ENCODE data around the gene NAA80. TPM values are rescaled to one million over a fixed set of nuclear protein-coding genes. Genes with fewer than 3 reads are reported as not detected.
"Not testable (repeated sequence)": the region's sequence is repeated elsewhere in the genome, so short reads cannot be mapped to it uniquely, and the experiment has no call there.

Gene NAA80
- total RNA-seq, 2 donors from 2014 or later = 9.8 to 11.2 TPM

DNA sequence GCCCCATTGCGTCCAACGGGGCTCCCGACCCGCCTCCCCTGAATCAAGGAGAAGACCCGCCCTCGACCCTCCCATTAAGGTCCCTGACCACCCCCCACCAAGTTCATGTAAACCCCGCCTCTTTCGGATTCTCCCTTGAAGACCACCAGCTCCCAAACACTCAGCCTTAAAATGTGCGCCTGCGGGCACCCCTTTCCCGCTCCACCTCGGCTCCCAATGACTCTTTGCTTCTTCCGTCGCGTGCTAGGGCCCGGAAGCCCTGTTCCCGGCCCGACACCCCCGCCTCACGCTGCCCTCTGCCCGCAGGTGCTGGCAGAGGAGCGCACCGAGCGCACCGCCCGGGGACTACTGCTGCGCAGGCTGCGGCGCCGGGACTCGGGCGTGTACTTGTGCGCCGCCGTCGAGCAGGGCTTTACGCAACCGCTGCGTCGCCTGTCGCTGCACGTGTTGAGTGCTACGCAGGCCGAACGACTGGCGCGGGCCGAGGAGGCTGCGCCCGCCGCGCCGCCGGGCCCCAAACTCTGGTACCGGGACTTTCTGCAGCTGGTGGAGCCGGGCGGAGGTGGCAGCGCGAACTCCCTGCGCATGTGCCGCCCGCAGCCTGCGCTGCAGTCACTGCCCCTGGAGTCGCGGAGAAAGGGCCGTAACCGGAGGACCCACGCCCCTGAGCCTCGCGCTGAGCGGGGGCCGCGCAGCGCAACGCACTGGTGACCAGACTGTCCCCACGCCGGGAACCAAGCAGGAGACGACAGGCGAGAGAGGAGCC lies 23.0 kb downstream of the NAA80 start:
- ATAC-seq = no peak
- DNase-seq = peak in 1 of 2 donors; percentile 13
- intact Hi-C loops (cut with DNase I, micrococcal nuclease) = loop anchor here in 1 of 2 donors (10.0 kb wide), 1 partner anchor 81 kb away; the partner anchor contains the start of gene GNAT1

GRCh38 chr3:50275141-50275995 lies 23.8 kb downstream of the NAA80 start:
- peak in 1 of 2 donors; percentile 13 for DNase-seq
- no peak for ATAC-seq
- intact Hi-C loops (cut with DNase I, micrococcal nuclease) = loop anchor here in 1 of 2 donors (10.0 kb wide), 1 partner anchor 81 kb away; the partner anchor contains the start of gene GNAT1

DNA sequence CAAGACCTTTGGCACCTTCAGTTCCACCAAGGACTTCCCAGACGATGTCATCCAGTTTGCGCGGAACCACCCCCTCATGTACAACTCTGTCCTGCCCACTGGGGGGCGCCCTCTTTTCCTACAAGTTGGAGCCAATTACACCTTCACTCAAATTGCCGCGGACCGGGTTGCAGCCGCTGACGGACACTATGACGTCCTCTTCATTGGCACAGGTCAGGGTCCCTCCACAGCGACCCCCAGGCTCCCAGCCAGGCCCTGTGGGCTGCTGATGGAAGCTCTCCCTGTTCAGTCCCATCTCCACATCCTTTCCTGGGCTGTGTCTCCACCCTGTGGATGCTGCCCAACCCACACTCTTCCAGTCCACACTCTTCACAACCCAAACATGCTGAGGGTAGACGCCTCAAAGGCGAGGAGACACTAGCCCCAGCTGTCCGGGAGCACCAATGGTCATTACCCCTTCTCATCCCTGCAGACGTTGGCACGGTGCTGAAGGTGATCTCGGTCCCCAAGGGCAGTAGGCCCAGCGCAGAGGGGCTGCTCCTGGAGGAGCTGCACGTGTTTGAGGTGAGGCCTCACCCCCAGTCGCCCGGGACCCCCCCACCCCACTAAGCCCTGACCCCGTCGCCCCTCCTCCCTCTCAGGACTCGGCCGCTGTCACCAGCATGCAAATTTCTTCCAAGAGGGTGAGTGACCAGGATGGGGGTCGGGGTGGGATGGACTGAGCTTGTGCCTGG lies 24.7 kb downstream of the NAA80 start:
- DNase-seq = peak; percentile 68 to 77
- intact Hi-C loops (cut with DNase I, micrococcal nuclease) = loop anchor here (5.0 to 10.0 kb wide), 2 partner anchors 80 to 82 kb away; partner anchors contain the start of gene GNAT1 (in 2 of the 2)
- peak; percentile 43 for ATAC-seq

DNA sequence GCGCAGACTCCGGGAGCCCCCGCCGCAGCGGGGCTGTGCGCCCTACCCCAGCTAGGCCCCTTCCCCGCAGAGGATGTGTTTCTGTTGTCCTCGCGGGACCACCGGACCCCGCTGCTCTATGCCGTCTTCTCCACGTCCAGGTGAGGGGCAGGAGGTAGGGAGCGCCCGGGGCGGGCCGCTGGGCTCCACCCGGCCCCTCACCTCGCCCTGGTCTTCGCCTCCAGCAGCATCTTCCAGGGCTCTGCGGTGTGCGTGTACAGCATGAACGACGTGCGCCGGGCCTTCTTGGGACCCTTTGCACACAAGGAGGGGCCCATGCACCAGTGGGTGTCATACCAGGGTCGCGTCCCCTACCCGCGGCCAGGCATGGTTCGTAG lies 25.5 kb downstream of the NAA80 start:
- intact Hi-C loops (cut with DNase I, micrococcal nuclease) = loop anchor here (2.0 to 10.0 kb wide), 3 partner anchors 47 to 81 kb away; partner anchors contain the start of gene GNAT1 (in 2 of the 2)
- ATAC-seq (no peak), DNase-seq (no peak)

- peak; percentile 43 for ATAC-seq
- intact Hi-C loops (cut with DNase I, micrococcal nuclease) = loop anchor here (2.0 to 10.0 kb wide), 3 partner anchors 46 to 81 kb away; partner anchors contain the start of gene GNAT1 (in 2 of the 2)
- peak; percentile 73 to 90 for DNase-seq
Measured at GRCh38 chr3:50272911-50273688, 26.1 kb downstream of the NAA80 start.

DNA sequence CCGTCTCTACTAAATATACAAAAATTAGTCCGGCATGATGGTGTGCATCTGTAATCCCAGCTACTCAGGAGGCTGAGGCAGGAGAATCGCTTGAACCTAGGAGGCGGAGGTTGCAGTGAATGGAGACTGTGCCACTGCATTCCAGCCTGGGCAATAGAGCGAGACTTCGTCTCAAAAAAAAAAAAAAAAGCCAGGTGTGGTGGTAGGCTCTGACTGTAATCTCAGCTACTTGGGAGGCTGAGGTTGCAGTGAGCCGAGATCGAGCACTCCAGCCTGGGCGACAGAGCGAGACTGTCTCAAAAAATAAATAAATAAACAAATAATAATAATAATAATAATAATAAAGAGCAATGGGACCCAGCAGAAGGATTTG lies 26.7 kb downstream of the NAA80 start:
- DNase-seq, ATAC-seq: not testable (repeated sequence)
- intact Hi-C loops (cut with DNase I, micrococcal nuclease) = loop anchor here (2.0 to 10.0 kb wide), 3 partner anchors 46 to 80 kb away; partner anchors contain the start of gene GNAT1 (in 2 of the 2)

- peak; percentile 9 for ATAC-seq
- no peak for DNase-seq
- intact Hi-C loops (cut with DNase I, micrococcal nuclease) = loop anchor here (5.0 to 10.0 kb wide), 2 partner anchors 77 to 79 kb away; partner anchors contain the start of gene GNAT1 (in 2 of the 2)
Measured at GRCh38 chr3:50271314-50271936, 27.8 kb downstream of the NAA80 start.

DNA sequence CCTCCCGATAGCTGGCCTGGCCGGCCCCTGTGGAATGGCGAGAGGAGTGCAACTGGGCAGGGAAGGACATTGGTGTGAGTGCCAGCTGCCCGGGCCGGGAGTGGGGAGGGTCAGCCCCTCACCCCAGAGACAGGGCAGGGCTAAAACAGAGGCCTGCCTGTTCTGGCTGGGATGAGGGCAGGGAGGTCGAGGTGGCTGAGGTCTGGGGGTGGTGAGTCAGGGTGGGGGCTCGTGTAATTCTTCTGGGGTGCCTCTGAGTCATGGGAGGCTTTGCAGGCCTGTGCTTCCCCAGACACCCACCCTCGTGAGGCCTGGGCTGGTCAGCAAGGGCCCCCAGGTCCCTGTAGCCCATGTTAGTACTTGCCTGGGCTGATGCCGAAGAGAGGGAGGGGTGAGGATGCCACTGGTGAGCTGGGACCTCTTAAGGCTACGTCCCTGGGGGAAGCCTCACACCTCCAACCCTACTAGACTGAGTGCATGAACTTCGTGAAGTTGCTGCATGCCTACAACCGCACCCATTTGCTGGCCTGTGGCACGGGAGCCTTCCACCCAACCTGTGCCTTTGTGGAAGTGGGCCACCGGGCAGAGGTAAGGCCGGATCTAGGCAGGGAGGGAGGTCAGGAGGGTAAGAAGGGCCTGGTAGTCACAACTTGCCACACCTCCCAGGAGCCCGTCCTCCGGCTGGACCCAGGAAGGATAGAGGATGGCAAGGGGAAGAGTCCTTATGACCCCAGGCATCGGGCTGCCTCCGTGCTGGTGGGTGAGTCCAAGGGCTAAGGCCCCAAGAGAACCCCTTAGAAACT lies 28.6 kb downstream of the NAA80 start:
- DNase-seq = no peak
- intact Hi-C loops (cut with DNase I, micrococcal nuclease) = loop anchor here (5.0 to 10.0 kb wide), 2 partner anchors 76 to 78 kb away; partner anchors contain the start of gene GNAT1 (in 2 of the 2)
- ATAC-seq = no peak

DNA sequence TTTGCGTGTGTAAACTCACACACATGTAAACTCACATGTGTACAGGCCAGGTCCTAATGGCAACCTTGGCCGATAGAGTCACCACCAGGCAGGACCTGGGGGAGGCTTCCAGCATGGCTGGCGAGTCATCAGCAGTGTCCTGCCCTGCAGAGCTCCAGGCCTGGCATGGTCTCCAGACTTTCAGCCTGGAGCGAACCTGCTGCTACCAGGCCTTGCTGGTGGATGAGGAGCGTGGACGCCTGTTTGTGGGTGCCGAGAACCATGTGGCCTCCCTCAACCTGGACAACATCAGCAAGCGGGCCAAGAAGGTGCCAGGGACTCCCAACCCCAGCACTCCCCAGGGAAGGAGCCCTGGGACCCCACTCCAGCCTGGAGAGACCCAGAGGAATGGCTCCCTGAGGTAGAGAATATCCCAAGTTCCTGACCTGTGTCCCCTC lies 29.2 kb downstream of the NAA80 start:
- intact Hi-C loops (cut with DNase I, micrococcal nuclease) = loop anchor here (5.0 to 10.0 kb wide), 2 partner anchors 75 to 78 kb away; partner anchors contain the start of gene GNAT1 (in 2 of the 2)

DNA sequence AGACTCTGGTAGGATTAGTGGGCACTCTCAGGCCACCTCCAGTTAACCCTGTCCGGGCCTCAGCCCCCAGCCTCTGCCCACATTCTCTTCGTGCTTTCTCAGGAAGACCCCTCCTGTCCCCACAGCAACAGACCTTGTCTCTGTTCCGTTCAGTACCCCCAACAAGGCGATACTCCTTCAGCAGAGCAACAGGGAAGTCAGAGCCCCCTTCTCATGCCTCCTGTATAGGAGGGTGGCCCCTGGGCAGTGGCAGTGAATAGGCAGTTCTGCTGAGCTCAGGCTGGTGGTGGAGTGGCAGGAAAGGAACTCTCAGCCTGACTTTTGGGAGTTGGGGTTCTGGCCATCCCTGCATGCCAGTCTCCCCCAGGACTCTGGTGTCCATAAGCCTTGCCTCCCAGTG lies 29.7 kb downstream of the NAA80 start:
- DNase-seq (no peak), ATAC-seq (no peak)
- intact Hi-C loops (cut with DNase I, micrococcal nuclease) = no loop called here

More for the DNA sequence above, 29.2 kb downstream of the NAA80 start:
- DNase-seq = no peak
- no peak for ATAC-seq

GRCh38 chr3:50268703-50269451 lies 30.3 kb downstream of the NAA80 start, which contains the start of gene SEMA3B:
Gene SEMA3B, plus strand, starts transcription at chr3:50269147. Its CDS starts 94 bp downstream, at chr3:50269241.
- intact Hi-C loops (cut with DNase I, micrococcal nuclease) = no loop called here
- DNase-seq (peak; percentile 87 to 91), ATAC-seq (peak; percentile 72)

DNA sequence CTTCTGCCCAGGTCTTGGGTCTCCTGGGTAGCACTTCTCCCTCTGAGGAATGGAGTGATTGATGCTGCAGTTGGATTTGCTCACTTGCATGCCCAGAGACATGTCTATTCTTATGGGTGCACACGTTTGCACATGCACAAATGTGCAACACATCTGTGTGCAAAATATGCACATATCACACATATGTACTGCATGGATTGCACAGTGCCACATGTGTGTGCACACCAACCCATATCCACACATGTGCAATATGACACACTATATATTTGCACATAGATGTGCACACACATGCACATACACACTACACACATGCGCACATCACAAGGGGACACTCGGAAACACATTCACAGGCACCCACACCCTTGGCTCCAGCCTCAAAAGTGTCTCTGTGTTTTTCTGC lies 30.9 kb downstream of the NAA80 start:
- DNase-seq (no peak), ATAC-seq (no peak)
- intact Hi-C loops (cut with DNase I, micrococcal nuclease) = no loop called here

- peak; percentile 55 for ATAC-seq
- intact Hi-C loops (cut with DNase I, micrococcal nuclease) = no loop called here
- DNase-seq = peak; percentile 75 to 84
Measured at GRCh38 chr3:50267280-50267913, 31.8 kb downstream of the NAA80 start.

DNA sequence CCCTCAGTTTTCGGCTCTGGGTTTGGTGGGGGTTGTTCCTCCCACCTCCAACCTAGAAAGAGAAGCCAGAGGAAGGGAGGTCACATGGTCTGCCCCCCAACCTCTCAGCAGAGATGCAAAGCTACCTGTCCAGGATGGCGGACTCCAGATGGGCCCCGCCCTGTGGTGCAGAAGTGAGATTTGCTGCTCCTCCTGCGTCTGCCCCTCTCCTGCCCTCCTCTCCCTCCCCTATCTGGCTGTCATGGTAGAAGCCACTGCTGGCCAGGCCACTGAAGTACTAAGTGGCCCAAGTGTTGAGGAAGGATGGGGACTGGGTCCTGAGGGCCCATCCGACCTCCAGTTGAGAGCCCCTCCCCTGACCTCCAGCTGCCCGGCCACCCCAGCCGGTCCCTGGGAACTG lies 32.4 kb downstream of the NAA80 start:
- ATAC-seq = no peak
- no peak for DNase-seq
- intact Hi-C loops (cut with DNase I, micrococcal nuclease) = no loop called here

GRCh38 chr3:50266017-50266416 lies 33.2 kb downstream of the NAA80 start:
- DNase-seq (no peak), ATAC-seq (no peak)
- intact Hi-C loops (cut with DNase I, micrococcal nuclease) = no loop called here
